ENCODE measurements around the gene GUCD1. TPM values are rescaled to one million over a fixed set of nuclear protein-coding genes. Genes with fewer than 3 reads are reported as not detected.

The GUCD1 gene
- total RNA-seq, 1 experiment from 2014 or later = 48.7 TPM

DNA sequence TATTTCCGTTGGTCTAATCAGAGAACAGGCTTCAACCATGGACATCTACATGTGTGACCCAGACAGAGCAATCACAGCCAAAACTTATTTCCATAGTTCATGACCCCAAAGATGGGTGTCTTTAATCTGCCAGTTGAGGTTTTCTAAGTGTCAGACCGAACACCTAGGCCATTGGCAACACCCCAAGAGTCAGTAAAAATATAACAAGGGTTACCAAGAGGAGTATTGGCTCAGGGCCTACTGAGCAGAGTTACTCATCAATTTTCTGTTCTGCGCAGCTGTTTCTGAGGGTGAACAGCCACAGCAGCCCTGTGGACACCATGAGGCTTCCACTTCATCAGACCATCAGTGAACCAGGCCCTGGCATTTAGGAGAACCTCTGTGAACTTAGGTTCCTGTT, 18.8 kb downstream of the GUCD1 start:
- RAD21 ChIA-PET (ENCODE audit: low non-redundant PET in 1 of 2, low total read pairs in 2 of 2, uncharacterized antibody in 2 of 2, unreplicated experiment in 2 of 2) = no interaction called here
- POLR2A ChIA-PET = no interaction called here
- Histone ChIP-seq H3K27ac (ENCODE audit: low read depth, low read length) (no peak overlapping the region), H2AFZ (ENCODE audit: low read depth, low read length, poor library complexity, severe bottlenecking) (no peak overlapping the region), H3K27me3 (ENCODE audit: insufficient read depth, low read length) (no peaks in the 10 kb centered on the region), H3K4me2 (ENCODE audit: low read length) (no peak overlapping the region), H3K4me3 (replicated peaks in 1 of 2; ENCODE audit: low read depth in 1 of 2, low read length in 2 of 2) (no peak overlapping the region), H3K79me2 (ENCODE audit: insufficient read depth, low read length) (no peaks in the 10 kb centered on the region), H3K4me1 (ENCODE audit: control insufficient read depth in 1 of 2, insufficient read depth in 2 of 2, low read length in 2 of 2) (peaks cover 0 to 2% of the 10 kb centered on the region in 2 experiments; a peak in 1 of 4 replicates), H3K9me2 (ENCODE audit: insufficient read depth) (no peaks in the 10 kb centered on the region), H3K36me3 (ENCODE audit: control insufficient read depth in 1 of 2, insufficient read depth in 2 of 2, low read length in 2 of 2) (no peaks in the 10 kb centered on the region), H3K9ac (ENCODE audit: low read length) (no peak overlapping the region), H4K20me1 (ENCODE audit: insufficient read depth) (no peaks in the 10 kb centered on the region), H3K9me3 (ENCODE audit: control insufficient read depth in 1 of 2, insufficient read depth in 1 of 2, low read depth in 1 of 2, low read length in 2 of 2) (no peaks in the 10 kb centered on the region)
- CTCF ChIA-PET = no interaction called here
- ATAC-seq = no peak
- no TSS peak for BruUV-seq (replicated peaks)
- DNase-seq (ENCODE audit: low read depth, low spot score) = no peak
- intact Hi-C loops (cut with micrococcal nuclease) = no loop called here
- no peak for TF ChIP-seq EZH2phosphoT487 (IDR thresholded peaks at IDR 0.05; ENCODE audit: borderline replicate concordance)
- no peak for TF ChIP-seq JUND (IDR thresholded peaks at IDR 0.05)
- no peak for TF ChIP-seq CTCF (IDR thresholded peaks at IDR 0.05 in 2 of 3, conservative IDR thresholded peaks at IDR 0.05 in 1 of 3; ENCODE audit: borderline replicate concordance in 1 of 3, insufficient read depth in 1 of 3, low read depth in 2 of 3, low read length in 2 of 3)
- TF ChIP-seq FOSL1 (IDR thresholded peaks at IDR 0.05; ENCODE audit: low read depth) = no peak

- ATAC-seq (no peak), DNase-seq (ENCODE audit: low read depth, low spot score) (no peak)
- no peak overlapping the region for H3K4me2 ChIP-seq (ENCODE audit: low read length)
- no peak overlapping the region for H3K4me3 ChIP-seq (replicated peaks in 1 of 2; ENCODE audit: low read depth in 1 of 2, low read length in 2 of 2)
- no peaks in the 10 kb centered on the region for H3K9me3 ChIP-seq (ENCODE audit: control insufficient read depth in 1 of 2, insufficient read depth in 1 of 2, low read depth in 1 of 2, low read length in 2 of 2)
- CTCF ChIA-PET = interaction anchor here (1.2 kb wide), 1 partner anchor 13 kb away, joined by 3 read pairs; no protein-coding TSS in a partner anchor
- H2AFZ ChIP-seq (ENCODE audit: low read depth, low read length, poor library complexity, severe bottlenecking) = no peak overlapping the region
- intact Hi-C loops (cut with micrococcal nuclease) = no loop called here
- H3K9me2 ChIP-seq (ENCODE audit: insufficient read depth) = no peaks in the 10 kb centered on the region
- no peak overlapping the region for H3K27ac ChIP-seq (ENCODE audit: low read depth, low read length)
- H3K79me2 ChIP-seq (ENCODE audit: insufficient read depth, low read length) = no peaks in the 10 kb centered on the region
- BruUV-seq (replicated peaks) = no TSS peak
- H3K36me3 ChIP-seq (ENCODE audit: control insufficient read depth in 1 of 2, insufficient read depth in 2 of 2, low read length in 2 of 2) = no peaks in the 10 kb centered on the region
- no peaks in the 10 kb centered on the region for H3K27me3 ChIP-seq (ENCODE audit: insufficient read depth, low read length)
- peaks cover 0 to 5% of the 10 kb centered on the region in 2 experiments; a peak in 1 of 4 replicates for H3K4me1 ChIP-seq (ENCODE audit: control insufficient read depth in 1 of 2, insufficient read depth in 2 of 2, low read length in 2 of 2)
- RAD21 ChIA-PET (ENCODE audit: low non-redundant PET in 1 of 2, low total read pairs in 2 of 2, uncharacterized antibody in 2 of 2, unreplicated experiment in 2 of 2) = no interaction called here
- no peak overlapping the region for H3K9ac ChIP-seq (ENCODE audit: low read length)
- no peaks in the 10 kb centered on the region for H4K20me1 ChIP-seq (ENCODE audit: insufficient read depth)
- POLR2A ChIA-PET = no interaction called here
- TF ChIP-seq SRF (IDR thresholded peaks at IDR 0.05; ENCODE audit: low read depth) = no peak
- no peak for TF ChIP-seq POLR2A (IDR thresholded peaks at IDR 0.05; ENCODE audit: borderline replicate concordance, extremely low read depth, insufficient read depth, insufficient read length)
- no peak for TF ChIP-seq EZH2phosphoT487 (IDR thresholded peaks at IDR 0.05; ENCODE audit: borderline replicate concordance)
- no peak for TF ChIP-seq SIN3A (IDR thresholded peaks at IDR 0.05; ENCODE audit: low read depth)
- TF ChIP-seq CEBPB (IDR thresholded peaks at IDR 0.05; ENCODE audit: low read depth) = no peak
- no peak for TF ChIP-seq CBX3 (IDR thresholded peaks at IDR 0.05; ENCODE audit: low read depth)
- no peak for TF ChIP-seq EZH2 (IDR thresholded peaks at IDR 0.05)
- TF ChIP-seq ELF1 (IDR thresholded peaks at IDR 0.05; ENCODE audit: borderline replicate concordance, low read depth) = no peak
- no peak for TF ChIP-seq SP1 (IDR thresholded peaks at IDR 0.05; ENCODE audit: low read depth)
- TF ChIP-seq FOSL1 (IDR thresholded peaks at IDR 0.05; ENCODE audit: low read depth) = no peak
- TF ChIP-seq ZNF274 (IDR thresholded peaks at IDR 0.05; ENCODE audit: low read depth, low read length) = no peak
- TF ChIP-seq TCF7L2 (IDR thresholded peaks at IDR 0.05; ENCODE audit: borderline replicate concordance, extremely low read depth, insufficient read depth, insufficient read length) = no peak
- TF ChIP-seq RAD21 (IDR thresholded peaks at IDR 0.05; ENCODE audit: low read depth) = no peak
- no peak for TF ChIP-seq JUND (IDR thresholded peaks at IDR 0.05)
- TF ChIP-seq MAX (IDR thresholded peaks at IDR 0.05) = no peak
- no peak for TF ChIP-seq EGR1 (IDR thresholded peaks at IDR 0.05; ENCODE audit: low read depth)
- no peak for TF ChIP-seq ZFX (IDR thresholded peaks at IDR 0.05)
- TF ChIP-seq, protein P1, sequence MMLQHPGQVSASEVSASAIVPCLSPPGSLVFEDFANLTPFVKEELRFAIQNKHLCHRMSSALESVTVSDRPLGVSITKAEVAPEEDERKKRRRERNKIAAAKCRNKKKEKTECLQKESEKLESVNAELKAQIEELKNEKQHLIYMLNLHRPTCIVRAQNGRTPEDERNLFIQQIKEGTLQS (IDR thresholded peaks at IDR 0.05) = no peak
- no peak for TF ChIP-seq CTCF (IDR thresholded peaks at IDR 0.05 in 2 of 3, conservative IDR thresholded peaks at IDR 0.05 in 1 of 3; ENCODE audit: borderline replicate concordance in 1 of 3, insufficient read depth in 1 of 3, low read depth in 2 of 3, low read length in 2 of 3)
Observed at GRCh38 chr22:24535348-24535747, 19.6 kb downstream of the GUCD1 start.
